A172 (cell line): ENCODE results near the gene APBB1IP. TPM values are rescaled to one million over a fixed set of nuclear protein-coding genes. Genes with fewer than 3 reads are reported as not detected.
A peak's percentile ranks its signal among the peaks of the same experiment; 100 is the strongest.
"Not testable (repeated sequence)": the region's sequence is repeated elsewhere in the genome, so short reads cannot be mapped to it uniquely, and the experiment has no call there.

Source experiments
- DNase-seq: peaks from one replicate; pipeline ENCODE4 v3.0.0-alpha.2; 2015; ENCODE audit warnings: low spot score
- total RNA-seq: library from RNA; depleted of rRNA; stranded (reverse); fragments of >200 nt; shearing (Covaris generic); gene quantifications from 2 replicates; pipeline ENCODE4 v1.2.3, GENCODE V29; 2014

The APBB1IP gene
- total RNA-seq, 1 experiment from 2014 or later, result not detected

GRCh38 chr10:26556748-26557640 lies 118.9 kb downstream of the APBB1IP start:
- peak; percentile 75 for DNase-seq

DNA sequence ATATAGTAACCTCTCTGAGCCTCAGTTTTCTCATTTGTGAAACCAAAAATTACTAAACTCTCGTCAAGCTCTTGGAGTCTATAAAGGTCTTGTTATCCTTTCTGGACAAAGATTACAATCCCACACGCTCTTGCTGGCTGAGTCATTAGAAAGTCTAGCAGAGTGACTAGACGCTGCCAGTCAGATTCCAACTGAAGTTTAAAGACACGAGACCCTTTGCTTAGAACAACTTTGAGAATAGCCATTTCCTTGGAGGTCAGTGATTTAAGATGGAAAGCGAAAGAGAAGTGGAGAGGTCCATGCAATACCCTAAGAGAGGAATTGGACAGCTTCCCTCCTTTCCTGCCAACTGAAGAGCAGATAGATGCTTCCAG lies 119.5 kb downstream of the APBB1IP start:
- peak; percentile 52 for DNase-seq

DNA sequence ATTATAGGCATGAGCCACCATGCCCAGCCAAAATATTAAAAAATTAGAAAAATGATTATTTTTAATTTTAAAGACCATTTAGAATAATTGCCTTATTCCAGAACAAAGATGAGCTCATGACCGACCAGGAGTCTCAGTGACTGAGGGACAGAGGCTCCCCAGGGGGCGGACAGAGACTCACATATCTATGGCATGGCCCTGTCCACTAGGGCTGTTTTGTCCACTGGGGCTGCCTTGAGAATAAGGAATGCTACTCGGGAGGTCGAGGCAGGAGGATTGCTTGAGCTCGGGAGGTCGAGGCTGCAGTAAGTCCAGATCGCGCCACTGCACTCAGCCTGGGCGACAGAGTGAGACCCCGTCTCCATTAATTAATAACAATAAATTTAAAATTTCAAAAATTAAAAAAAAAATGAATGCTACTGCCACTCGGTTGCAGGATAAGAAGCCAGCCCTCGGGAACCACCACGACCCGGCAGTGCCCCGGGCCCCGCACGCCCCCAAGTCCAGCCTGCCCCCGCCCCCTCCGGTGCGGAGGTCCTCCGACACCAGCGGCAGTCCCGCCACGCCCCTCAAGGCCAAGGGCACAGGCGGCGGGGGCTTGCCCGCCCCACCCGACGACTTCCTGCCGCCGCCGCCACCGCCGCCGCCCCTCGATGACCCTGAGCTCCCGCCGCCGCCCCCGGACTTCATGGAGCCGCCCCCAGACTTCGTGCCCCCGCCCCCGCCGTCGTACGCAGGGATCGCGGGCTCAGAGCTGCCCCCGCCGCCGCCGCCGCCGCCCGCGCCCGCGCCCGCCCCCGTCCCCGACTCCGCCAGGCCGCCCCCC lies 128.6 kb downstream of the APBB1IP start:
- no peak for DNase-seq

- DNase-seq, result no peak
Measured at GRCh38 chr10:26567351-26567721, 129.2 kb downstream of the APBB1IP start.

- DNase-seq, result no peak
Measured at GRCh38 chr10:26571655-26572054, 133.5 kb downstream of the APBB1IP start.

- DNase-seq, result no peak
Measured at GRCh38 chr10:26573674-26574073, 135.5 kb downstream of the APBB1IP start.

DNA sequence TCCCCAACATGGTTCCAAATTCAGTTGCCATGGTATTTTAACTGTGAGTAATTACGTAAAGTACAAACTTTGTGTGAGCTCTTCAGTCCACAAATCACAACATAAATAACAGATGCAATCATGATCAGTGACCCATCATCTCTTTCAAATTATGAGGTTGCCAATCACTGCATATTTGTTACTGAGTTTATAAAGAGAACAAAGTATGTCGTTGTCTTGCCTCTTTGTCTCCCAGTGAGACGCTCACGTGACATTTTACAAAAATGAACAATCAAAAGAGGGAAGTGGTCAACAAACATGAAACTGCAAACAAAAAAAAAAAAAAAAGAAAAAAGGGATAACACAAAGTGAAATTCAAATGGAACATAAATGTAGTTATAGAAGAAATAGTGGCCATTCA lies 136.6 kb downstream of the APBB1IP start:
- no peak for DNase-seq

DNA sequence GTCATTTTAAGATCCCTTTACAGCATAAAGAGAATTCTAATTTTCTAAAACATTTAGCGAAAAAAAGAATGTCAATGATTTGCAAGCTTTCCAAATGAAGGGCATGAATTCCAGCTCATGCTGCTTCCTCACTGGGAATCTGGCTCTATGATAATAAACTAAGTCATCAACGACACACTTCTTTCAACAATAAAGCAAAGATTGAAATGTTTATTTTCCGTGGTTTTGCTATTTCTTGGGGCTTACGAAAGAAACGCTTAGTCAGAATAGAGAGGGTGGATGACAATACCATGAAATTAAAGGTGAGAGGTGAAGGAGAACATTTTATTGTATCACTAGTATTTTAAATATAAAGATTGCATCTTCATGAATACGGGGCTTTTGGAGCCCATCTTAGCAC lies 140.2 kb downstream of the APBB1IP start:
- not testable (repeated sequence) for DNase-seq

DNA sequence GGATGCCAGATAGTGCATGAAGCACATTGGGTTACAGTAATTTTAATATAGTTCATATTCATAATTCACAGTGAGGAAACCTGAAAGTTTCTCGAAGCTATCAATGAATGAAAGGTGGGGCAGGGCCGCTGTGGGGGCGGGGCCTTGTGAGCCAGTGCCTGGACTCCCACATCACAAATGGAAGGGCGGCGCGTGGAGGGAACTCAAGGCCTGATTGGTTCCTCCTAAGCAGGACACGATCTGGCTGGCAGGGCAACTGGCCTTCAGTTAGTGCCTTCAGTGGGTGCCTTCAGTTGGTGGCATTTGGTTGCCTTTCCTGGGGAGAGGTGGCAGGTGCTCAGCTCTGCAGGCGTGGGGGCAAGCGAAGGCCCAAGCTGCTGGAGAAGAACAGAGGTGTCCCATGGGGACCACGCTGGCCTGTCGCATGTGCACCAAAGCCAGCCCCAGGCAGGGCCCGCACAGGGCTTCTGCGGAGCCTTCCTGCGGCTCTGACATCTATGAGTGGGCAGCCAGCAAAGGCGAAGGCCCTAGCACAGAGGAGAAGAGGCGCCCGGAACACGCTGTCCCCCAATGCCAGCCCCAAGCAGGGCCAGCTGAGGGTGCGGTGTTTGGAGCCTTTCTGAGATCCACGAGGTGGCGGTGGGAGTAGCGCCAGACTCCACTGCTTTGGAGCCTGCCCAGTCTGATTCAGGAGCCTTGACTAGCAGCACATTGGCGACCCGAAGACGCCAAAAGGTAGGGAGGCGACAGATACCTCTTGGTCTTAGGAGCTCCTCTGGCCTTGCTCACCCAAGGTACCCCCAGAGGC lies 141.3 kb downstream of the APBB1IP start:
- no peak for DNase-seq

DNA sequence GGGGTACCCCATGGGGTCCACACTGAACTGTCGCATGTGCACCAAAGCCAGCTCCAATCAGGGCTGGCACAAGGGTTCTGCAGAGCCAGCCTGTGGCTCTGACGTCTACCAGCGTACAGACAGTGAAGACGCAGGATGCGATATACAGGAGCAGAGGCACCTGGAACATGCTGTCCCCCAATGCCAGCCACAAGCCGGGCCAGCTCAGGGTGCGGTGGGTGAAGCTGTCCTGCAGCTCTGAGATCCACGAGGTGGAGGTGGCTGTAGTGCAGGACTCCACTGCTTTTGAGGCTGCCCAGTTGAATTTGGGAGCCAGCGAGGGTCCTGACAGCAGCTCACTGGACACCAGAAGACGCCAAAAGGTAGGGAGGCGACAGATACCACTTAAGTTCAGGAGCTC lies 148.1 kb downstream of the APBB1IP start:
- no peak for DNase-seq

GRCh38 chr10:26588611-26589010 lies 150.5 kb downstream of the APBB1IP start:
- DNase-seq, result no peak

GRCh38 chr10:26589813-26590212 lies 151.7 kb downstream of the APBB1IP start:
- DNase-seq, result not testable (repeated sequence)

- DNase-seq, result peak; percentile 8
Measured at GRCh38 chr10:26593896-26594295, 155.8 kb downstream of the APBB1IP start.

DNA sequence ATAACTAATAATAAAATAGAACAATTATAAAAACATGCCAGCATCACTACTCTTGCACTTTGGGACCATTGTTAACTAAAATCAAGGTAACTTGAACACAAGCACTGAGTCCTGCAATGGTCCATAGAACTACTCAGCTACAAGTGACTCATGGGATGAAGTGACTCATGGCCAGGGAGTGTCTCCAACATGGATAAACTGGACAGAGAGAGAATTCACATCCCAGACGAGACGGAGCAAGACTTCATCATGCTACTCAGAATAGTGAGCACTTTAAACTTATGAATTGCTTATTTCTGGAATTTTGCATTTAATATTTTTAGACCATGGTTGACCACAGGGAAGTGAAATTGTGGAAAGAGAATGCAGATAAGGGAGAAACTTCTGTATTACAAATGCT lies 165.1 kb downstream of the APBB1IP start:
- DNase-seq, result peak; percentile 46

DNA sequence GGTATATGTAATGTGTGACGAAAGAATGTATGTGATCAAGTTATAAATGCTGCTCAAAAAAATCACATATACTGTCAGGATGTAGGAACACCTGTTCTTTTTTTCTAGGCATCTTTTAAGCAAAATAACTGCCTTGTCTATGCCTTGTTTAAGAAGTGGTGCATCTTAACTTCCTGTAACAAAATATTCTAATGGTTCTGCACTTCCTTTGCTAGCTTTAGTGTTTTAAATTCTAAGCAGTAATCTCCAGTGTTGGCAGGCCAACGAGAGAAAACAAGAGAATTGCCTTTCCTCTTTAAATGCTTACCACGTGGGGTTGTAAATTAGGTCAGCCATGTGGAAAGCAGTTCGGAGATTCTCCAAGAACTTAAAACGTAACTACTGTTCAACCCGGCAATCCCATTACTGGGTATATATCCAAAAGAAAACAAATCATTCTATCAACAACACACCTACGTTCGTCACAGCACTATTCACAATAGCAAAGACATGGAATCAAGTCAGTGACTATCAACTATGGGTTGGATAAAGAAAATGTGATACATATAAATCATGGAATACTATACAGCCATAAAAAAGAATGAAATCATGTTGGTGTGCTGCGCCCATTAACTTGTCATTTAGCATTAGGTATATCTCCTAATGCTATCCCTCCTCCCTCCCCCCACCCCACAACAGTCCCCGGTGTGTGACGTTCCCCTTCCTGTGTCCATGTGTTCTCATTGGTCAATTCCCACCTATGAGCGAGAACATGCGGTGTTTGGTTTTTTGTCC lies 166.4 kb downstream of the APBB1IP start:
- not testable (repeated sequence) for DNase-seq

GRCh38 chr10:26606389-26606877 lies 168.3 kb downstream of the APBB1IP start:
- peak; percentile 32 for DNase-seq

DNA sequence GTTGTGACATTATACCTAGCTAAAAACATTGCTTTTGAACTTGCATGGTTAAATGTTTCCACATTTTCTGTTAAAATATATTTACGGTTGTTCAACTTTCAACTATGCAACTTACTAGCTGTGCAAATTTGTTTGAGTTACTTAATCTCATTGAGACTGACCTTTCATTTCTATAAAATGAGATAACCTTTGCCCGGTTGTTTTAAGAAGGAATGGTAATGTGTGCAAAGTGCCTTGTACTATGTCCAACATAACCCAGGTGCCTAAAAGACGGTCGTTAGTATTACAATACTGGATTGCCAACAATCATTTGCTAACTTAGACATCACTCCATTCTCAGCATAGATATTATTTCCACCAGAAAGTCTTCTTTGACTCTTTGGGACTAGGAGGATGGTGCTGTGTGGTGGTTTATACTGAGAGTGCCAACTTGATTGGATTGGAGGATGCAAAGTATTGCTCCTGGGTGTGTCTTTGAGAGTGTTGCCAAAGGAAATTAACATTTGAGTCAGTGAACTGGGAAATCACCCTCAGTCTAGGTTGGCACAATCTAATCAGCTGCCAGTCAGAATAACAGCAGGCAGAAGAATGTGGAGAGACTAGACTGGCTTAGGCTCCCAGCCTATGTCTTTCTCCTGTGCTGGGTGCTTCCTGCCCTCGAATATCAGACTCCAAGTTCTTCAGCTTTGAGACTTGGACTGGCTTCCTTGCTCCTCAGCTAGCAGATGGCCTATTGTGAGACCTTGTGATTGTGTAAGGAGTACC lies 174.2 kb downstream of the APBB1IP start:
- no peak for DNase-seq
